Suprapubic skin (tissue), 3 donors: ENCODE data around the gene LILRB5.

Experiments
- CTCF ChIP-seq, 2 donors: fragments of 200-600 bp in 1 of 2; fragments of 450-650 bp in 1 of 2; sonication (generic) in 1 of 2; IDR thresholded peaks; one replicate each; pipeline ENCODE4 v1.5.1; 2016 to 2019; ENCODE audit warnings: antibody characterized with exemption in 2 of 2, mild to moderate bottlenecking in 1 of 2, moderate library complexity in 1 of 2
- POLR2A ChIP-seq, 2 donors: fragments of 450-650 bp; IDR thresholded peaks; one replicate each; pipeline ENCODE4 v1.6.1; 2017; ENCODE audit warnings: antibody characterized with exemption in 2 of 2, mild to moderate bottlenecking in 2 of 2, moderate library complexity in 2 of 2

- TF ChIP-seq CTCF (IDR thresholded peaks at IDR 0.05), result no peak
- TF ChIP-seq POLR2A (IDR thresholded peaks at IDR 0.05), result no peak
Observed at GRCh38 chr19:54299515-54299914, 42.4 kb upstream of the LILRB5 start.
